Measurements from ENCODE around the gene CHMP4A.
A peak's percentile ranks its signal among the peaks of the same experiment; 100 is the strongest.

Gene CHMP4A

DNA sequence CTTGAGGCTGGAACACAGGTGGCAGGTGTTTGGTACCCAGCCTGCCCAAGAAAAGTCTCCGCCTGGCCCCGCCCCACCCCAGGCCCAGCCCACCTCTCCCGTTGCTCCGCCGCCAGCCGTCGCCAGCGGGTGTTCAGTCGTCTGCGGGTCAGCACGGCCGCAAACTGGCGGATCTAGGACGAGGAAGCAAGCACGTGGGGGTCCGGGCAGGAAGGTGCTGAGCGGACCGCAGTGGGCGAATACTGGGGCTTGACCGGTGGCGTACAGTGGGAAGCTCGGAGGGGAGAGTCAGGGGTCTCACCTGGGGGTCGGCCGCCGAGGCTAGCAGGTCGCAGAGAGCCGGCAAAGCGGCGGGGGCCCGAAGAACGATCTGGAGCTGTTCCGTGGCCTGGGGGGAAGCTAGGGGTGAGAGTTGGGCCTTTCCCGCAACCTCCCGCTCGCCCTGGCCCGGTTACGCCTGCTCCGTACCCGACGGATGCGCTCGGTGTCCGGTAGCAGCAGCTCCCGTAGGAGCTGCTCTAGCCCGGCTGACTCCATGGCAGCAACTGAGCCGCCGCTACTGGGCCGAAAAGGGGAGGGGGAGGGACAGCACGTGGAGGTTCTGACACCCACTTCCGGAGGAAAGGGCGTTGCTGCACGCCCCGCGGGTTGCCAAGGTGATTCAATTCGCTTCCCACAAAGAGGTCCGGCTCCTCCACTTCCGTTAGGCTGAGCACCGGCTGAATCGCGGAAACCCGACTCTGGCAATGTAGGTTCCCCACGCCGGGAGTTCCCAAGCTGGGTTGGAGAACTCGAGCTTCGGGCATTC is 24.8 kb downstream of the CHMP4A start, which contains the start of gene IPO4:
Gene IPO4 (minus strand): TSS at position 566 of the 808 bp plus-strand sequence. CDS start 29 bp downstream, at position 537.
- peak within 1 kb of the TSS; percentile 44 to 90 (median 88) for H3K27ac Mint-ChIP-seq
- H3K27me3 Mint-ChIP-seq (ENCODE audit: low read depth) = no peaks in the 10 kb centered on the region
- H3K9me3 Mint-ChIP-seq = no peaks in the 10 kb centered on the region
- peaks cover 30% of the 10 kb centered on the region for H3K36me3 Mint-ChIP-seq (ENCODE audit: low read depth)
- H3K4me3 Mint-ChIP-seq = peak within 1 kb of the TSS; percentile 93 to 95 (median 94)
- H3K4me1 Mint-ChIP-seq = peaks cover 29% of the 10 kb centered on the region
- TF ChIP-seq, protein P1, sequence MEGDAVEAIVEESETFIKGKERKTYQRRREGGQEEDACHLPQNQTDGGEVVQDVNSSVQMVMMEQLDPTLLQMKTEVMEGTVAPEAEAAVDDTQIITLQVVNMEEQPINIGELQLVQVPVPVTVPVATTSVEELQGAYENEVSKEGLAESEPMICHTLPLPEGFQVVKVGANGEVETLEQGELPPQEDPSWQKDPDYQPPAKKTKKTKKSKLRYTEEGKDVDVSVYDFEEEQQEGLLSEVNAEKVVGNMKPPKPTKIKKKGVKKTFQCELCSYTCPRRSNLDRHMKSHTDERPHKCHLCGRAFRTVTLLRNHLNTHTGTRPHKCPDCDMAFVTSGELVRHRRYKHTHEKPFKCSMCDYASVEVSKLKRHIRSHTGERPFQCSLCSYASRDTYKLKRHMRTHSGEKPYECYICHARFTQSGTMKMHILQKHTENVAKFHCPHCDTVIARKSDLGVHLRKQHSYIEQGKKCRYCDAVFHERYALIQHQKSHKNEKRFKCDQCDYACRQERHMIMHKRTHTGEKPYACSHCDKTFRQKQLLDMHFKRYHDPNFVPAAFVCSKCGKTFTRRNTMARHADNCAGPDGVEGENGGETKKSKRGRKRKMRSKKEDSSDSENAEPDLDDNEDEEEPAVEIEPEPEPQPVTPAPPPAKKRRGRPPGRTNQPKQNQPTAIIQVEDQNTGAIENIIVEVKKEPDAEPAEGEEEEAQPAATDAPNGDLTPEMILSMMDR (IDR thresholded peaks at IDR 0.05; ENCODE audit: unreplicated experiment in 3 of 3) = no peak

DNA sequence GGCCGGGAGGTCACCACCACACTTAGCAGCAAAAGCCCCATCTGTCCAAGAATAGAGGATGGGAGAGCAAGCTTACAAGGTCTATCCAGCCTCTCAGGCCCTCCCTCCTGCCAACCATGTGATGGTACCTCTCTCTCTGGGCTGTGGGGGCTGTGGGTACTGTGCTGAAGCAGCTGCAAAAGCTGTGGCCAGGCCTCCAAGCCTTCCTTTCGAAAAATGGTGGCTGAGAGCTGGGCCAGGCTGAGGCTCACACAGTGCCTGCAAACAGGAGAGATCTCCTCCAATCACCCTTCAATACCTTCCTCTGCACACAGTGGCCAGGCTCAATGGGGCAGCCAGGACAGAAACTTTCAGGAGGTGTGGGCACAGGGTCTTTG is 25.8 kb downstream of the CHMP4A start:
- peak overlapping the region; percentile 93 to 95 (median 94) for H3K4me3 Mint-ChIP-seq
- TF ChIP-seq, protein P1 (IDR thresholded peaks at IDR 0.05; ENCODE audit: unreplicated experiment in 3 of 3) = no peak
- H3K36me3 Mint-ChIP-seq (ENCODE audit: low read depth) = peaks cover 28% of the 10 kb centered on the region
- H3K4me1 Mint-ChIP-seq = peaks cover 29% of the 10 kb centered on the region
- no peaks in the 10 kb centered on the region for H3K9me3 Mint-ChIP-seq
- peak overlapping the region; percentile 44 to 90 (median 88) for H3K27ac Mint-ChIP-seq
- H3K27me3 Mint-ChIP-seq (ENCODE audit: low read depth) = no peaks in the 10 kb centered on the region

DNA sequence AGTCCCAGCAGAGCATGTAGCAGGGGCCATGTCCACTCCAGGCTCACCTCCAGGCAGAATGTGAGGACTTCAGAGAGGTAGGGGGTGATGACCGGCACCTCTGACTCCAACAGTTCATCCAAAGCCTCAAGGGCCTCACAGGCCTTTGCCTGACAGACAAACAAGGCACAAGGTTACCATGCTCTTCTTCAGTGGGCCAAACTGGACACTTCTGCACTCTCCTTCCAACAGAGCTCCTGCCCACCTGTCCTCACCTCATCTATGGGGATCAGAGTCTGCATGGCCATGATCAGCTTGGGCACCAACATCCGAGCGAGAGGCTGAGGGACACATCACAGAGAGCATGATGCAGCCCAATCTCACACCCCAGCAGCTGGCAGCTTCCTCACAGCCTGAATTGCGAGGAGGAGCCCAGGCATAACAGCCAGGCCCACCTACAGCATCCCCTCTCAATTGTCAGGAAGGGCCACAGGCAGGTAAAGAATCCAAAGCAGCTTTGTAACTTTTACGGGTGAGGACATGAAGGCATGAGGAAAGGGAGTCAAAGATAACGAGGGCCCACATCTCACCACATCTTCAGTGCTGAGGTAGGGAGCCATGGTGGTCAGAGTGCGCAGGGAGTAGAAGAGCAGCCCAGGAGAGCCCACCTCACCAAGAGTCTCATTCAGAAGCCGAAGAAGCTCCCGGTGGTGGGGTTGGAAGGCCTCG is 26.3 kb downstream of the CHMP4A start:
- Mint-ChIP-seq H3K4me3 (peak overlapping the region; percentile 93 to 95 (median 94)), H3K4me1 (peaks cover 29% of the 10 kb centered on the region), H3K36me3 (ENCODE audit: low read depth) (peaks cover 28% of the 10 kb centered on the region)

DNA sequence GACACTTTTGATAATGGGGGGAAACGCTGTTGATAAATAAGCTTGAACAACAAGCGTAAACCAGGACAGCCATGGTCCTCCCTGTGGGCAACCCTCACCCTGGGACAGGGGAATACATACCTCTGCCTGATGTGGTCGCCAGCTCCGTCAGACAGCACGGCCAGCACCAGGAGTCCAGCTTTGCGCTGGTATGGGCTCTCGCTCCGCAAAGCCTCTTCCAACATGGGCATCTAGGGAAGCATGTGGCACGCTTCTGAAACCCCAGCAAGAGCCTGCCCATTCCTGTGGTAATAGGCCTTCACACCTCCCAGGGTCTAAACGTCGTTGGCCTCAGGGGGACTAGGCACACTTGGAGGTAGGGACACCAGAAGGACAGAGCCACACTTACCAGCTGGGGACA is 27.5 kb downstream of the CHMP4A start:
- H3K4me1 Mint-ChIP-seq = peaks cover 29% of the 10 kb centered on the region
- TF ChIP-seq, protein P1 (IDR thresholded peaks at IDR 0.05; ENCODE audit: unreplicated experiment in 3 of 3) = no peak
- H3K27me3 Mint-ChIP-seq (ENCODE audit: low read depth) = no peaks in the 10 kb centered on the region
- H3K9me3 Mint-ChIP-seq = no peaks in the 10 kb centered on the region
- H3K36me3 Mint-ChIP-seq (ENCODE audit: low read depth) = peaks cover 29% of the 10 kb centered on the region
- peak overlapping the region in 2 of 3 experiments; percentile 47 to 55 for H3K4me3 Mint-ChIP-seq
- H3K27ac Mint-ChIP-seq = no peak overlapping the region

More for the DNA sequence above, 26.3 kb downstream of the CHMP4A start:
- H3K9me3 Mint-ChIP-seq = no peaks in the 10 kb centered on the region
- H3K27me3 Mint-ChIP-seq (ENCODE audit: low read depth) = no peaks in the 10 kb centered on the region
- no peak overlapping the region for H3K27ac Mint-ChIP-seq
- TF ChIP-seq, protein P1 (IDR thresholded peaks at IDR 0.05; ENCODE audit: unreplicated experiment in 3 of 3) = no peak

DNA sequence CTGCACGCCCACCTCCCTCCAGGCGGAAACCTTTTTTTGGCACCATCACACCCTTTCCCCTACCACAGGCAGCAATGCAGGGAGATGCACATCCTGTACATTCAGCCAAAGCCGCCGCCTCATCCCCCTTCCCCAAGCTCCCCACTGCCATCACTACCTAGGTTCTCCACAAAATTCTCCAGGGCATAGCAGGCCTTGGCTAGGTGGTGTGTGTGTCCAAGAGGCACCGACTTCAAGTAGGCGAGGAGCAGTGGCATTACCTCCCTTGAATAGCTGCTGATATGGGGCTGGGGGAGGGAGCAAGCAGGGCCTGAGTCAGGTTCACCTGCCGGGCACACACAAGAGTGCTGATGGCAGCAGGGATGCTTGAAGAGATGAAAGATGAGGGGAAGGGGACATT is 28.3 kb downstream of the CHMP4A start:
- TF ChIP-seq, protein P1 (IDR thresholded peaks at IDR 0.05; ENCODE audit: unreplicated experiment in 3 of 3) = no peak
- H3K4me3 Mint-ChIP-seq = peak overlapping the region in 2 of 3 experiments; percentile 24 to 46
- no peaks in the 10 kb centered on the region for H3K9me3 Mint-ChIP-seq
- H3K36me3 Mint-ChIP-seq (ENCODE audit: low read depth) = peaks cover 31% of the 10 kb centered on the region
- H3K27ac Mint-ChIP-seq = no peak overlapping the region
- H3K4me1 Mint-ChIP-seq = peaks cover 27% of the 10 kb centered on the region
- H3K27me3 Mint-ChIP-seq (ENCODE audit: low read depth) = no peaks in the 10 kb centered on the region
